Measurements from ENCODE around the gene BRMS1.

BRMS1 gene

GRCh38 chr11:66347425-66348276 is 2.7 kb upstream of the BRMS1 start, which contains the start of gene B4GAT1:
TSS of gene B4GAT1 (minus strand) at chr11:66347629. CDS start at chr11:66347545, 84 bp downstream.
- FAIRE-seq (no peak), DNase-seq (ENCODE audit: insufficient read length, low spot score) (no peak)
- peak; percentile 50 for TF ChIP-seq POLR2A (IDR thresholded peaks at IDR 0.05; ENCODE audit: low read depth, low read length)

- no peak for DNase-seq (ENCODE audit: insufficient read length, low spot score)
- no peak for TF ChIP-seq POLR2A (IDR thresholded peaks at IDR 0.05; ENCODE audit: low read depth, low read length)
- FAIRE-seq = no peak
Measured at GRCh38 chr11:66346476-66347424, 1.8 kb upstream of the BRMS1 start.

- TF ChIP-seq POLR2A (IDR thresholded peaks at IDR 0.05; ENCODE audit: low read depth, low read length) = no peak
- DNase-seq (ENCODE audit: insufficient read length, low spot score) (no peak), FAIRE-seq (no peak)
Measured at GRCh38 chr11:66345316-66345649, 379 bp upstream of the BRMS1 start.

- FAIRE-seq (no peak), DNase-seq (ENCODE audit: insufficient read length, low spot score) (no peak)
- no peak for TF ChIP-seq POLR2A (IDR thresholded peaks at IDR 0.05; ENCODE audit: low read depth, low read length)
Measured at GRCh38 chr11:66343176-66343575, 1.7 kb downstream of the BRMS1 start.

- no peak for TF ChIP-seq POLR2A (IDR thresholded peaks at IDR 0.05; ENCODE audit: low read depth, low read length)
- FAIRE-seq (no peak), DNase-seq (ENCODE audit: insufficient read length, low spot score) (no peak)
Measured at GRCh38 chr11:66341502-66342126, 3.3 kb downstream of the BRMS1 start.

- no peak for DNase-seq (ENCODE audit: insufficient read length, low spot score)
- TF ChIP-seq POLR2A (IDR thresholded peaks at IDR 0.05; ENCODE audit: low read depth, low read length) = no peak
- no peak for FAIRE-seq
Measured at GRCh38 chr11:66340596-66341501, 4.1 kb downstream of the BRMS1 start.

GRCh38 chr11:66339686-66340483 is 5.0 kb downstream of the BRMS1 start:
- FAIRE-seq = no peak
- DNase-seq (ENCODE audit: insufficient read length, low spot score) = no peak
- no peak for TF ChIP-seq POLR2A (IDR thresholded peaks at IDR 0.05; ENCODE audit: low read depth, low read length)

- FAIRE-seq (no peak), DNase-seq (ENCODE audit: insufficient read length, low spot score) (no peak)
- no peak for TF ChIP-seq POLR2A (IDR thresholded peaks at IDR 0.05; ENCODE audit: low read depth, low read length)
Measured at GRCh38 chr11:66339162-66339675, 5.7 kb downstream of the BRMS1 start.

- no peak for TF ChIP-seq POLR2A (IDR thresholded peaks at IDR 0.05; ENCODE audit: low read depth, low read length)
- DNase-seq (ENCODE audit: insufficient read length, low spot score) (no peak), FAIRE-seq (no peak)
Measured at GRCh38 chr11:66338276-66339161, 6.4 kb downstream of the BRMS1 start.

- no peak for TF ChIP-seq POLR2A (IDR thresholded peaks at IDR 0.05; ENCODE audit: low read depth, low read length)
- FAIRE-seq (no peak), DNase-seq (ENCODE audit: insufficient read length, low spot score) (no peak)
Measured at GRCh38 chr11:66337103-66337899, 7.6 kb downstream of the BRMS1 start.
